Activated CD4-positive, alpha-beta T cell treated with anti-CD3 and anti-CD28 coated beads for 4 hours (primary cell): ENCODE results near the gene CLSTN2.

Experiments
- DNase-seq, 2 donors: peaks; one replicate each; pipeline ENCODE4 v3.0.0-alpha.2; 2020

CLSTN2 gene

DNA sequence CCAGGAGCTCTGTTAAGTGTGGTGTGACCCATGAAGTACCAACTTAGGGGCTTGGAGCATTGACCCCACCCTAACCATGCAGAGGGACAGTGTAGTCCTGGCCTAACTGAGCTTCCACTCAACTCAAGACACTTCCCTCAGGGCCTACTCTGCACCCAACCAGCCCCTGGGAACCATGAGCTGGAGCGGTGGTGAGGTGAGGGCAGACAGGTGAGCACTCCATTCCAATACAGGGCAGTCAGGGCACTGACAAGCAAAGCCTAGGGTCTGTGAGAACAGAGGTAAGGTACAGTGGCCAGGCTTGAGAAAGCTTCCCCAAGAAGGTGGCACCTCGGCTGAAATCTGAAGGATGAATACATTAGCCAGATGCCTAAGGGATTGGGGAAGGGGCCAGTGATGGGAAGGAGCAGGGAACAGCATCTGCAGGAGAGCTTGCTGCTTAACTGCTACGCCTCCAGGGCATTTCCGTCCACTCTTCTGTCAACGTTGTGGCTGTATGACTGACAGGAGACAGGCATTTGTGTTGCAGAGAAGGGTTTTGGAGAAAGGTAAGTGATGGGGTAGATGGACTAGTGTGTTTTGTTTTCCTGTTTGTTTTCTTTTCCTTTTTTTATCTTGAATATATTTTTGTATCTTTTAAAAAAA is 499.4 kb downstream of the CLSTN2 start:
- DNase-seq: no peak

DNA sequence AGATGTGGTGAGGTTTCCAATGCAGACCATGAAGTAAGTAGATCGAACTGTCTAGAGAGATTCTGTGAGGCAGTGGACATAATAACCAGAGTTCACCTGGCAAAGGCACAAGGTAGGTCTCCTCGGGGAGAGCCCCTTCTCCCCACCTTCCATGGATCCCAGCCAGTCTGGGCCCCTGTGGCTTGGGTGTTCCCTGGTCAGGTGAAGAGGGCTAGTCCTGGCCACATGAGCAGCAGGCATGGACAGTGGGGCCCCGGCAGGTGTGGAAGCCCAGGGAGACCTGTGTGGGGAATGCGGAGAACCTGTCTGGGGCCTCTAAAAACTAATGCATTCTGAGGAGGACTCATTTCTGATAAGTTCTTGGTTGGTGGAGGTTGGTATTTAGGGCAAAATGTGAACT is 501.4 kb downstream of the CLSTN2 start:
- no peak for DNase-seq

DNA sequence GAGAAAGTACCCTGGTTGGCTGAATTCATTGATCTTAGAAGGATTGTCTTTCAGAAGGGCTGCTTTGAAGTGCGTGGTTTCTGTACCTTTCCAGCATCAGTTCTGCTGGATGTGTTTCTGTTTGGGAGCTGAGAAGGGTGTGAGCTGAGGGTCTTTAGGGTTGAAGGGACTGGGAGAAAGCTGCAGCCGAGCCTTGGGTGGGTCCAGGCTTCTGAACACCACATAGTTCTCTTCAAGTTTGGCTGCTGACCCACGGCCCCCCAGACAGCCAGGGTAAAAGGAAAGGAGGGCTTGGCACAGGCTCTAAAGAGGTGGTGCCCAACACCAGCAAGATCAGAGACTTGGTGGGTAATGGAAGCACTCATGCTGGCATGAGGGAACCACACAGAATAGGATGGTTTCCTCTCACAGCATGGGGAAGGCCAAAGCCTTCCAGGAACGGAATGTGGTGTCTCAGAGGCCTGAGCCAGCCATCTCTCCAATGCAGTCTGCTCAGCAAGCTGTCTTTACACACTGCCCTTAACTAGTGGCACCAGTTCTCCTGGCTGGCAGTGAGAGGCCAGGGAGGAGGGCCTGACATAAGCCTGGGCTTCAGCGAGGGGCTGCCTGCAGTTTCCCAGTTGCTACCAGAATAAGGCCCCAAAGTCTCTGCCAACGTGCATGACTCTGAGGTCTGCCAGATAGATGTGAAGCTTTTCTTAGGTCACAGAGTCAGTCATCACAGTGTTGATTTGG is 503.9 kb downstream of the CLSTN2 start:
- DNase-seq: no peak

DNA sequence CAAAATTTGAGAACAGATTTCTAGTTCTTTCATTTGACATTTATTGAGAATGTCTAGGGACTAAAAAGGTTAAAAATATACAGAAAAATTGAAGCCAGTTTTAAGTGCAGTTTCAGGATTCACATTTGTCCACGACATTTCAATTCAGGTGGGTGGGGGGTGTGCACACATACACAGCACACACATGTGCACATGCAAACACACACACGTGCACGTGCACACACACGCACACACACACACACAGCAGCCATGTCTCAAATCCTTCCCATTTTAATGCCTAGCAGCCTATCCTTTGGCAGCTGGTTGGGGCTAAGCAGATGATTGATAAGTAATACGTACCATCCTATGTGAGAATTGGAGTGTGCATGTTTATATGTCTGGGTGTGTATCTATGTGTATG is 504.5 kb downstream of the CLSTN2 start:
- no peak for DNase-seq

DNA sequence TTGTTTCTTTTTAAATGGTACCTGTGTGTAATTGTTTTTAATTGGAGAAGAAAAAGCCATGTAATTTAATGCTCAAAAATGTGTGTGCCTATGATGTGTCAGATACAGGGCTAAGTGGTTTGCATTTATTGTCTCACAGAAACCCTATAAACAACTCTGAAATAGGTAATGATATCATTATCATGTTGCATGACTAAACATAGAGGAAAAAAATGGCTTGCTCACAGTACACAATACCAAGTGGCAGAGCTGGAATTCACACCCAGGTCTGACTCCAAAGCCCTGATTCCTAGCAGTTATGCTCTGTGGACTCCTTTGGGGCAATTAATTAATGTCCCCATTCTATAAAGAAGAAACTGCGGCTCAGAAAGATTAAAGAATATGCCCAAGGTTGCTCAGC is 505.5 kb downstream of the CLSTN2 start:
- no peak for DNase-seq

DNA sequence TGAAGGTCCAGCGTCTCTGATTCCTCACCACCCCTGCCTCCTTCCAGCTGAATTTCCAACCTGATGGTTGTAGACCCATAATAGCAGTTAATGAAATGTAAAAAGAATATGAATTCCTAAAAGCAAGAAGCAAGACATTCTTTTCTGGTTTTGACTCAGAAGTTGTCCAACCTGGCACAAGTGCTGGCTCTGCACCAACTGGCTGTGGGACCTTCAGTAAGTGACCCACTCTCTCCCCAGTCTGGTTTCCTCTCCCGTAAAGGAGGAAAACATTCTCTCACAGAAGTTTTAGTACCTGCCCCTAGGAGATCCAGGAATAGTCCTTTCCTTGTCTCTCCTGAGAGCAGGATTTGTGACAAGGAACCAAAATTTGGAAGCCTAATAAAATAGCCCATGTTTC is 506.0 kb downstream of the CLSTN2 start:
- no peak for DNase-seq

DNA sequence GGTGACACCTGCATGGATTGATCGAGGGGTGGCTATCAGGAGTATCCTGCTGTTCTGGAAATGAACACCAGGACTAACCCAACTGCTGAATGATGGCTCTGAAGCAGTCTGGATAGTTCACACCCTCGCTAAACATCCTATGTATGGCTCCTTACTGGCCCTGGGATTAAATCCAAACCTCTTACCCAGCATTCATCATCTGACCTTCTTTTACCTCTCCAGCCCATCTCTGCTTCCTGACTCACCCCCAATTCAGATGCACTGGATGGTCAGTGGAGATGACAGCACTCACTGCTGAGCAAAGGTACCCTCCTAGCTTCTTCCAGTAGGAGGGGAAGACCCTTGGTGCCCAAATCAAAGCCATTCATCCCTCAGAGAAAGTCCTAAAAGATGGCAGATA is 507.6 kb downstream of the CLSTN2 start:
- DNase-seq: no peak

DNA sequence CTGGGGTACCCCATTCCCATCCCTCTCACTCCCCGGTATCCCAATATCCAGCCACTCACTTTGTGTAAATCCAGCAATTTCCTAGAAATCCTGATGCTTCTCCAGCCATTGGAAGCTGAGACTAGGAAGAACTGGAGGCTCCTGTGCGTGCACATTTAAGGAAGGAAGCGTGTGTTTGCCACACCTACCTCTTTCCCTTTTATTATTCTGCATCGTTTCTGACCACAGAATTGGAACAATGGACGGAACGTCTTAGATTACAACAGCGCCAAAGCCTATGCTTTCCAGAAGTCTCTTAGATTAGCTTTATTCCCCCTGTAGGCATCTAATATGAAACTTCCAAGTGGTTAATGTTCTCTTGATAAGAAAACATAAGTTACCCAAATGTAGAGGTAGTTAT is 508.1 kb downstream of the CLSTN2 start:
- no peak for DNase-seq

DNA sequence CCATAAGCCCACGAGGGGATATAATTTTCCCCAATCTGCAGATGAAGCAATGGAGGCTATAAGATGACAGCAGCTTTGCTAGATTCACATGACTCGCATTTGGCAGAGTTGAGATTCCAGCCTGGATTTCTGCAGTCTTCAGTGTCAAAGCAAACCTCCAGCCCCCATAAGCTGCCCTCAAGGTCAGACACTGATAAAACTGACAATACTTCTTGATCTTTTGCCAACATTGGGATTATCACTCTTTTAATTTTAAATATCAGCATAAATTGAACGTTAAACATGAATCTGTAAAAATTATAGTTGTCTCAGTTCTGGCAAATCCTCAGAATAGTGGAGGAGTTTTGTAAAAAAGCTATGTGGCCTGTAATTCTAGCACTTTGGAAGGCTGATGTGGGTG is 508.8 kb downstream of the CLSTN2 start:
- no peak for DNase-seq

DNA sequence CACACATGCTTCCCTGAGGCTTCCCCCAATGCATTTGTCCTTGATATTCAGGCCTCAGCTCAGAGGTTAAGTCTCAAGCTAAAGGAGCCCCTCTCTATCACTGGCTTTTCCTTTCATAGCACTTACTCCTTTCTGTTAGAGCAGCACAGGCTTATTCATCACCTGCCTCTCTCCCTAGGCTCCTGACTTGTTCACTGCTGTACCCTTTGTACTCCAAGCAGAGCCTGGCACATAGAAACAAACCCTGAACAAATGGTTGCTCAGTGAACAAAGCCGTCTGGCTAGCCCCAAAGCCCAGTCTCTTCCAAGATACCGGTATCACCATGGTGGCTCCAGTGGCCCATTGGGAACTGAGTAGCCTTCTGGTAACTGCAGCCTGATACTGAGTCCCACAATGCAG is 511.7 kb downstream of the CLSTN2 start:
- DNase-seq: no peak

DNA sequence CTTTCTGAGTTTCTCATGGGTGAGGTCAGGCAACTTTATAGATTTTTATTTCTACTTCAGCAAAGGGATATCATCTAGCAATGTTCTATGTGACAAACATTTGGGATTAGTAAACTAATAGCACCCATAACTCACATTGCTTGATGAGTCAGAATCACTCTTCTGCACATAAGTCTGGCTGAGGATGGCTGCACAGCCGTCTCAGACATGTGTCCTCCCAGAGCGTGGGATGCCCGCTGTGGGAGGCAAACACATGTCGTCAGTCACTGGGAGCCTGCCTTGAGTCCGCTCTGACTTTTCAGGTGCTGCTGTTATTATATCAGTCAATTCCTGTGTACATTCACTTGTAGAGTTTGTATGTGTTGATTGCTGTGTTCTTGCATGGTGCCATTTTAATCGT is 512.2 kb downstream of the CLSTN2 start:
- DNase-seq: no peak

DNA sequence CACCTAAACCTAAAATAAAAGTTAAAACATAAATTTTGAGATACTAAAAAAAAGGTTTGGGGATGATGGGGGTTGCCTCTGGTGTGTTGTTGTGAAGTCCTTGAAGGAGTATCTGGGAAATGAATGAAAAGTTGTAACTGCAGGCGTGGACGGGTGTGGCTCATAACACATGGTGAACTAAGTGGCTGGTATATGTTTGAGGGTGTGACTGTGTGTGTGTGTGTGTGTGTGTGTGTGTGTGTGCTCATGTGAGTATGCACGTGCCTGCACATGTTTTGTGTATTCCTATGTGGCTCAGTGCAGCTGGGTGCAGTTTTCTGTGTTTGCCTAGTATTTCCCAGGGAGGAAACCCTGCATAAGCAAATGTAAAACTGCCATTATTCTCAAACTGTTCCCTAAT is 513.0 kb downstream of the CLSTN2 start:
- no peak for DNase-seq

DNA sequence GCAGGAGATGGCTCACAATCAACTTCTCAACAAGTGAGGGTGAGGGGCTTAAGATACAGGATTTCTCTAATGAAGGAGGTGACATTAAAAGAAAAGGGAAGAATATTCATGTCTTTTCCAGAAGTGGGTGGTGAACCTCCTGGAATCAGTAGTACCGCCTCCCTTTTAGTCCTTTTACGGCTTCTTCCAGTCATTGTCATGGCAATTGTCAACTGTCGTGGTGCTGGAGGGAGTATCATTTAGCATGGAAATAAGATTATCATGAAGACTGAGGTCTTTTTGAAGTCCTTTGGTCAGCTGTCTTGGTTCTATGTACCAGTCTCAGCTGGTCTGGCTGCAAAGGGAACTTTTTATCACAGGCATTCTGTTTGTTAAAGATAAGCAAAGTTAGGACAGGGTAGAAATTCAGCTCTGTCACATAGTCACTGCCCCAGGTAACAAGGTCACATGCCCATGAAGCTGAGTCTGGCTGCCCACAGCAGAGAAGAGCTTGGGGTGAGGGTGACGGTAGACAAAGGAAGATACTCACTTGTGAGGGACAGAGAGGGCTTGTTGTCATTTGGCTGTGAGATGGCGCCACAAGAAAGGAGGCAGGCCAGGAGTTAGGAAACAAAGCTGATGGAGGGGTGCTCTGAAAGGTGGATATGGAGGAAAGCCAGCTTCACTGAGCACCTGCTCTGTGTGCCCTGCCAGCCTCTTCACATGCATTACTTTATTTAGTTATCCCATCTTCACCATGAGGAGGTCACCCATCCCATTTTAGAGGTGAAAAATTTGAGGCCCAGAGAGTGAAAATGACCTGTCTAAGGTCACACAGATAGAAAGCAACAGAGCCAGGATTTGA is 514.6 kb downstream of the CLSTN2 start:
- DNase-seq: no peak

DNA sequence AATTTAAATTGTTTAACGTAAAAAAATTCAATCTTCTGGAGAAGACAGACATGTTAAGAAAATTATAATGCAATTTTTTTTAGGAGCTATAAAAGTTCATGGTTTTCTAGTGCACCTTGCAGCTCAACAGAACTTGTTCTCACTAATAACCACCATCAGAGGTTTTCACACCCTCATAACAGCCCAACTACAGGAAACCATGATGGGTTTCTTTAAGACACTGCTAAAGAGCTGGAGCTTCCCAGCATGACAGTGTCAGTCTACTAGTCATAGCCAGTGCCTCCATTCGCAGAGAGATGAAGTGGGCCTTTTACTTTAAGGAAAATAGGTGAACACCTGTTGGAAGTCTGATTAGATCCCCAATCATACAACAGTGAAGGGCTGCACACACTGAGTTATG is 518.8 kb downstream of the CLSTN2 start:
- no peak for DNase-seq

DNA sequence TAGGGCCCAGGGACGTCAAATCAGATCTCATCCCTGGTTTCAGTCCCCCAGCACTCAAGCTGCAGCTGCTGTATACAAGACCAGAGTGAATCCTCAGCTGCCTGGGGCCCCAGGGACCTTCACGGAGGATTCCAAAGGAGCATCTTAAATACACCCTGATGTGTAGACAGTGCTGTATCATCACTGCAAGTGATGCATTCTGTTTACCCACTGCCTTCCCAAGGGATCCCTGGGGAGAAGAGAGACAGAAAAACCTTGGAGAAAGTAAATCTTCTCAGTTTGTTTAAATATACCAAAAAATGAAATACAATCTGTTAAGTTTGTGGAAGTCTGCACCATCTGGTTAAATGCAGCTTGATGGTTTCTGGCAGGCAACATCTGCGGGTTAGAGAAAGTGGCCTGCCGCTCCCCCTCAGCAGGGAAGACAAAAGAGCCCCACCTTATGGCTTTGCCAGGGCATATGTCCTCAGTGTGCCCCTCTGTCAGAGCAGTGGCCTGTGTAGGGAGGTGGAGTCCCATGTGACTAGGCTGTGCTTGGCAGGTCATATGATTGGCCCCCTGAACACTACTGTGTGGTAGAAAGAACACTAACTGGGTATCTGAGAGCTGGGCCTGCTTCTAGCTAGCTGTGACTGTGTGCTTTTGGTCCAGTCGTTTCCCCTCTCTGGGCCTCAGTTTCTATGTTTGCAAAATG is 520.7 kb downstream of the CLSTN2 start:
- no peak for DNase-seq

DNA sequence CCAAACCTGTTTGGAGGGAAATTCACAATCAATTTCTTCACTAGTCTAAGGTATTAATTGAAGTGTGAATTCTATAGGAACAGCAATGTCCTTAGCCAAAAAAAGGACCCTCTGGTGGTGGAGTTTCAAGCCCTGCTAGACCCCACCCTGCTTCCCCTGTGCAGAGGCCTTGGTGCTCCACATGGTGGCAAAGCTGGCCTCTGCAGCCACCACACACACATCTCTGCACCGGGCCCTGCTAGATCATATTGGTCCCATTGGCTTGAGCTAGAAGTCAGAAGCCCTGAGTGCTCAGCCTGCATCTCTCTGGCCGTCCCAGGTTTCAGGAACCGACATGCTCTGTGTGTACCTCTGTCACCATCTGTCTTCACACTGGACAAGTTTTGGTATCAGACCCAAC is 522.0 kb downstream of the CLSTN2 start:
- no peak for DNase-seq

DNA sequence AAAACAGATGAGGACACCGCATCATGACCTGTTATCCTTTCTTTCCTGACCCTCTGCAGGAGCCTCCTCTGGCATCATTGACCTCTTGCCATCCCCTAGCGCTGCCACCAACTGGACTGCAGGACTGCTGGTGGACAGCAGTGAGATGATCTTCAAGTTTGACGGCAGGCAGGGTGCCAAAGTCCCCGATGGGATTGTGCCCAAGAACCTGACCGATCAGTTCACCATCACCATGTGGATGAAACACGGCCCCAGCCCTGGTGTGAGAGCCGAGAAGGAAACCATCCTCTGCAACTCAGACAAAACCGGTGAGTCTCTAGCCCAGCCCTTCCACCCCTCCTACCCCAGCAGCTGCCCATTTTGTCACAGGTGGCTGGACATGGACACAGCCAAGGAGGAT is 524.5 kb downstream of the CLSTN2 start:
- no peak for DNase-seq

DNA sequence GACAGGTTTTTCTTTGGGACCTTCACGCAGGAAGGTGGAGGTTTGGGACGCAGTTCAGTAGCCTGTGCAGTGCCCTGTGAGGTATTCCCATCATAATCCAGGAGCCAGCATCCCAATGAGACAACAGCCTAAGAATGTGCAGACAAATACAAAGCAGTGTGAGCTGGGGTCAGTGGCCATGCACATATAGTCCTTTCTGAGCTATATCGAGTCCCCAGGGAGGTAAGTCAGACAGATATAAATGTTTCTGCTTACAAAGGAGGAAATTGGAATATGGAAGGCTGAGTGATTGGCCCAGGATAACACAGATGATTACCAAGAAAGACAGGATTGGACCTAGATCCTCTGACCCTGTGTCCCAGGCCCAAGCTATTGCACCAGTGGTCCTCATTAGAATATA is 526.3 kb downstream of the CLSTN2 start:
- no peak for DNase-seq

DNA sequence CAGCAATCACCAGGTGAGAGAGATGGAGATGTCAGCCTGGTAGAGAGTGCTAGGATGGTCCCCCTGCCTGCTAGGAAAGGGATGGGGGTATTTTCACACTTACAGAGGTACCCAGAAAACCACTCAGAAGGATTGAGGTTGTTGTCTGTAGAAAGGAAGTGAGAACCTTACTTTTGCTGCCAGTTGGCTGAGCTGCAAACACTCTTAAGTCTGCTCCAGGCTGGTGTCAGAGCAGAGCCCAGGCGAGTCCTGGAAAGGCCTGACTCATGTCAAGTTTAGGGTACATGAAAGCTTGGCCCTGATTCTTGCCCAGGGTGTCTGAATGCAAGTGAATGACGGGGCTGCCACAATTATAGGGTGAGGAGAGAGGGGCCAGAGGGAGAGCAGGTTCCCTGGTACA is 528.4 kb downstream of the CLSTN2 start:
- DNase-seq: no peak

DNA sequence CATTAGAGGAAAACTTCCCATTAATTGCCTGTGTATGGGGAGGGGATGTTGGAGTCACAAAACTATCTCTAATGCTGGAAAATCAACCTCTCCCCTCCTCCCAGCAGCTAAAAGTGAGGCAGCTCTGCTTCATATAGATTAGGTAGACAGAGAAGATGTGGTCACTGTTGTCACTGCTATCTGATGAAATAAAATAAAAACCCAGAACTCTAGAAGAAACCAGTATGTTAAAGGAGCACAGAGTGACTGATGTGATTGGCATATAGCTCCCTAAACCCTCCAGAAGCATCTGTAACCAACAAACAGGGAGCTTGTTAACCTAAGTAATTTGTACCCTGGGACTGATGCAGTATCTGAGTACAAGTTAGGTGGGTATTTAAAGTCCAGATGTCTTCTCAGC is 531.0 kb downstream of the CLSTN2 start:
- no peak for DNase-seq

DNA sequence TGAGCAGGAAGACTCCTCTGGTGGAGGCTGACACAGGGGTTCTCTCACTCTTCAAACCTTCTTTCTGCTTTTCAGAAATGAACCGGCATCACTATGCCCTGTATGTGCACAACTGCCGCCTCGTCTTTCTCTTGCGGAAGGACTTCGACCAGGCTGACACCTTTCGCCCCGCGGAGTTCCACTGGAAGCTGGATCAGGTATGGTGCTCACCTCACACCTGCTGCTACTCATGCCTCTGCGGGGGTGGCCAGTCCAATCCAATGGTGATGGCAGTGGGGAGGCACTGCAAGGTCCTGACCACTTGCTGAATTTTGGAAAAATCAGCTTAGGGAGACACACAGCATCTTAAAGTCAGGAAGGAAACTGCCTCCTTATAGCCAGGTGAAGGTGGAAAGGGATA is 531.5 kb downstream of the CLSTN2 start:
- no peak for DNase-seq

DNA sequence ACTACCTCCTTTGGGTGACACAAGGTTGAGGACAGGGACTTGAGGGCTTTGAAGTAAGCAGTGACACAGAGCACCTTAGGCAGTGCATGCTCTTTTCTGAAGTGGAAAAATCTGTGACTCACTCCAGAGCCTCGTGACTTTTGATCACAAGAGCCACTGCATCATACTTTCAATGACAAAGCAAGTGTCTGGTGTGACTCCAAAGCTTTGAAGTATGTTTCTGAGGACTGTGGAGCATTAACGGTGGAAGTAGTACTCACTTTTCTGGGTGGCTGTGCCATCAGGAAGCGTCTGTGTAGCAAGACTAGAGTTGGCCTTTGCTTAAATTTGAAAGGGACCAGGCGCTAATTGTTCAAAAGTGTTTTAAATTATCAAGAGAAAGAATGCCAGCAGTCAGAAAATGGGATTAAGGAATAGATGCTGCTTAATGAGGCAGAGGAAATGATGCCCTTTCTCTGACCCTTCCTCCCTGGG is 532.2 kb downstream of the CLSTN2 start:
- DNase-seq: no peak

DNA sequence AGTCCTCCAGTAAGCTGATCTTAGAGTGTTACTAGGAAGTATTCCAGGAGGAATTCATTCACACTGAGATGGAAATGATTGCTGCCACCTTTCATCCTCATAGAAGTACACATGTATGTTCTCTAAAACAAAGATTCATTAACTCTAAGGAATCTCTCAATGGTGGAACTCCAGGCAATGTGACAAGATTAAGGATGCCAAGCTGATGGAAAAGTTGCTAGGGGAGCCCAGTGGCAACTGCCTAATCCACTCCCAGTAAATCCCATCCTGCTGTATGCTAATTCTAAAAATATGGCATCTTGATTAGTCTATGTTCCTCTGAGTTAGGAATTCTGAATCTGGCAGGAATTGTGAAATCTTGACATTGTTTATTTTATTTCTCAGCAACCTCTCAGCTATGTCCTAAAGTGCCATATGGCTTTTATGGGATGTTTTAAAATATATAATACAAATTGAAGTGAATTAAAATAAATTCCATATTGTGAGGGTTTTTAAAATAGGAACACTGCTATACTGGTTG is 532.9 kb downstream of the CLSTN2 start:
- no peak for DNase-seq
